ENCODE data around the gene MICB.
"Not testable (repeated sequence)": the region's sequence is repeated elsewhere in the genome, so short reads cannot be mapped to it uniquely, and the experiment has no call there.

MICB gene

DNA sequence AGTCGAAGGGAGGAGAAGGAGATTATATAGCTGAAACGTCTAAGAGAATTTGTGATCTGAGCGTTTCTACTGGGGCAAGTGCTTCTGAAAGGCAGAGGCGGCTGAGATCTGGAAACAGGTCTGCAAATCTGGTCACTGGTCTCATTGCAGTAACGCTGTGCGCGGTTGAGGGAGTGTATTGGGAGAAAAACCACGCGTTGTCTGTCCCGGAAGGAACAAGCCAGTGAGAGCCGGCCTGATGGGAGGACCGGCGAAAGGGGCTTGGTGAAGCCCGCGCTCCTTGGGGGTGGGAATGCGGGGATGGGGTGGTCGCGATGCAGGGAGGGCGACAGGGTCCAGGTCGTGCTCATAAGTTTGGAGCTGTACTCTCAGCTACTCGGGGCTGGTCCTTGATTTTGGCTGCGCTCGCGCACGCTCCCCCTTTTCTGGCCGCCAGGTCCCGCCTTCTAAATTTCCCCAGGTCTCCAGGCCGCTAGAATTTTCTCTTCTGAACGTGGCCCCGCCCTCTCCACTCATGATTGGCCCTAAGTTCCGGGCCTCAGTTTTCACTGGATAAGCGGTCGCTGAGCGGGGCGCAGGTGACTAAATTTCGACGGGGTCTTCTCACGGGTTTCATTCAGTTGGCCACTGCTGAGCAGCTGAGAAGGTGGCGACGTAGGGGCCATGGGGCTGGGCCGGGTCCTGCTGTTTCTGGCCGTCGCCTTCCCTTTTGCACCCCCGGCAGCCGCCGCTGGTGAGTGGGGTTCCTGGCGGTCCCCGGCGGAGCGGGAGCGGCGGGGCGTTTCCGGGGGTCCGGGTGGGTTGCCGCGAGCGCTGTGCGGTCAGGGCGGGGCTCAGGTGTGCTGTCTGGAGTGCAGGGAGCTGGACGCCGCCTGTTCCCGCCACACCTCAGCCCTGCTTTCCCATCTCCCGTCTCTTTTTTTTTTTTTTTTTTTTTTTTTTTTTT is at the start of gene MICB:
TSS of gene MICB (plus strand) at position 615 of the 946 bp plus-strand sequence. CDS start at position 664, 49 bp downstream.
- peak; percentile 86 for DNase-seq

- DNase-seq = no peak
Observed at GRCh38 chr6:31450751-31451150, 47.2 kb upstream of the MICB start.

- DNase-seq = no peak
Observed at GRCh38 chr6:31452859-31453258, 45.1 kb upstream of the MICB start.

GRCh38 chr6:31453259-31453658 is 44.7 kb upstream of the MICB start:
- no peak for DNase-seq

DNA sequence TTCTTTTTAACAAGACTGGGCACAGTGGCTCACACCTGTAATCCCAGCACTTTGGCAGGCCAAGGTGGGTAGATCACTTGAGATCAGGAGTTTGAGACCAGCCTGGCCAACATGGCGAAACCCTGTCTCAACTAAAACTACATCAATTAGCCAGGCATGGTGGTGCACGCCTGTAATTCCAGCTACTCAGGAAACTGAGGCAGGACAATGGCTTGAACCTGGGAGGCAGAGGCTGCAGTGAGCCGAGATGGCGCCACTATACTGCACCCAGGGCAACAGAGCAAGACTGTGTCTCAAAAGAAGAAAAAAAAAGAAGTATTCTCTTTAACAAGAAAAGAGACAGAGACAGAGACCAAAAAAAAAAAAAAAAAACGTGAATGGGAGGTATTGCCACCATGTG is 38.1 kb upstream of the MICB start:
- not testable (repeated sequence) for DNase-seq

GRCh38 chr6:31460361-31461025 is 37.5 kb upstream of the MICB start:
- no peak for DNase-seq

DNA sequence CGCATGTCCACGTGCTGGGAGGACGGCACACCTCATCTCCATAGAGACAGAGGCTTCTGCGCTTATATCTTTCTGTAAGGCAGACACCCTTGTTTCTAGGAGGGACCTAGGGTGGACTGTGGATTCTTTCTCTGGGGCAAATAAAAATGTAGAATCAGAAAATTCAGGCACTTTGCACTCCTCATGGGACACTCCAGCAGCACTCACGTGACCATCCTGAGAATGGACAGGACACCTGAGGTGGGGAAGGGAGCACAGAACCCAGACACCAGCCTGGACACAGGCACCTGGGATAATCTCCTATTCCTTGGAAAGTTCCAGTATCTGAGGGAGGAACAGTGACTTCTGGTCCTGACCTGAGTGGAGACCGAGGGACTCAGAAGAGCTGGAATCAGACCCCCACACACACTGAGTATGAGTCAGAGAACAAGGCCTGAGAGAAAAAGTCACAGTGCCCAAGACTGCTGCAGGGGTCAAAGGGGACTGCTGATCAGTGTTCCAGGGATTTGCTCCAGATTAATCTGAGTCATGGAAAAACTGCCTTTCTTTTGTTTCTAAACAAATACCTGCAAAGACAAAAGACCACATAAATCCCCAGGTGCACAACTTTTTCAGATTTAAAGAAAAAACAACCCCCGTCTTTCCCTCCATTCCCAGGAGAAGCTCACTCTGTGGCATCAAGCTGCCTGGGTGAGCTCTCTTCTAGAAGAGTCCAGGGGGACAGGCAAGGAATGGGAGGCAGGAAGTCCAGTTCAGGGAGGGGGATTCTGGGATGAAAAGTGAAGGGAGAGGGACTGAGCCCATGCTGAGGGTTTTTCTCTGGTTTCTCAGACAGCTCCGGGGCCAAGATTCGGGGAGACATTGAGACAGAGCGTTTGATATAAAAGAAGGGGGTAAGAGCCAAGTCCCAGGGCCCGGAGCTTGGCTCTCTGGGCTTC is 35.6 kb upstream of the MICB start:
- no peak for DNase-seq

GRCh38 chr6:31462964-31463870 is 34.7 kb upstream of the MICB start:
- peak; percentile 93 for DNase-seq

DNA sequence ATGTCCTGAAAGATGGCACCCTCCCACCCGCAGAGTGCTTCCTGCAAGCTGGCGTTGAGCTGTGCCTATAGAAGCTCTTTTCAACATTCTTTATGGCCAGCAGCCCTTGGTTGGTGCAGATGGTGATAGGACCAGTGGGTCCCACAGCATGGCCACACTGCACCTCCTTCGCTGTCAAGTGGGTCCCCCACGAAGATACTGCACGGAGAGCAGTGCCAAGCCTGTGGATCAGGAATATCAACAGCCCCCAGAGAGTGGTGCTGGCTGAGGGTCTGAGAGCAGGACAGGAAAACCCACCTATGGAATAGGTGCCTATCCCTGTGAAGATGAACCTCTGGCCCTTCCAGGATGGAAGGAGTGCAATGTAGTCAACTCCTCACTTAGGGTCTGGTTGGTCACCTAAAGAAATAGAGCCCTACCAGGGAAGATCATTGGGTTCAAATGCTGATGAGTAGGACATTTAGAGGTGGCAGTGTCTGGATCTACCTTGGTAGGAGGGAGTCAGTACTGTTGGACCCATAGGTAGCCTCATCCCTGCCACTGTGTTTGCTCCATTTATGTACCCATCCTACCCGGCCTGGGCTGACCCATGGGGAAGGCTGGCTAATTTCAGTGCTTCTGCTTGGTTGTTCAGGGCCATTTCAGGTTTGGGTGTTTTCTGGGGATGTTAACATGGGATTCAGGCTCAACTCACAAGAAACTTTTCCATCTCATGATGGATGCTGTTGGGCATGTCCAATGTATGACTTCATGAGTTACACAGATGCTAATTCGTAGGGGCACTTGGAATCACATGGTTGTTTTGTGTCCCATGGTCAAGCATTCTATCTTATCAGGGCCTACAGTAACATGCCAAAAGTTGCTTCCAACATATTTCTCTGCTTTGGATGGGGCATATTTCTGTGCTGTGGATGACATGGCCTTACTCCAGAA is 33.4 kb upstream of the MICB start:
- DNase-seq = no peak

- DNase-seq = no peak
Observed at GRCh38 chr6:31465185-31465536, 32.8 kb upstream of the MICB start.

DNA sequence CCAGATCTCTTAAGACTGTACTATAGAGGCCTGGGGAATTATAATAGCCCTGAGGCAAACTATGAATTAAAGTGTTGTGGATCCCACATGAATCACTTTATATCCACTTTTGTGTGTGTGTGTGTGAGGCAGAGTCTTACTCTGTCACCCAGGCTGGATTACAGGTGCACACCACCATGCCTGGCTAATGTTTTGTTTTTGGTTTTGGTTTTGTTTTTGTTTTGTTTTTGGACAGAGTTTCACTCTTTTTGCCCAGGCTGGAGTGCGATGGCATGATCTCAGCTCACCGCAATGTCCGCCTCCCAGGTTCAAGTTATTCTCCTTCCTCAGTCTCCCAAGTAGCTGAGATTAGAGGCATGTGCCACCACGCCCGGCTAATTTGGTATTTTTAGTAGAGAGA is 32.2 kb upstream of the MICB start:
- DNase-seq = no peak

- no peak for DNase-seq
Observed at GRCh38 chr6:31466466-31466865, 31.5 kb upstream of the MICB start.

DNA sequence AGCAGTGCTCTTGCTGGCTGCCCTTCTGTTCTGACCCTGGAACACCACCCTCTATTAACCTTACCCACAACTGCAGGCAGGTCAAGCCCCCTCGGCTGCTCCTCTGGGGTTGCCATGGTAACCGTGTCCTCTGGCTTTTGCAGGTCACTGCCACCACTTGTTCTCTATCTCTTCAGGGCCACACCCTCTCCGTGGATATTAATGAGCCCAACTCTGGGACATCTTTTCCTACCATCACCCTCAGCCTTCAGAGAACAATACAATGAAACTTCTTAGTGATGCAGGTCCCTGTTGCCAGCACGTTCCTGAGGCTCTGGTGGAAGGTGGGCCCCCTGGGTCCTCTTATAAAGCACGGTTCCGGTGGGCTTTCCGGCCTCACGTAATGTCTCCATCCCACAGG is 30.8 kb upstream of the MICB start:
- DNase-seq = no peak

GRCh38 chr6:31468311-31468710 is 29.6 kb upstream of the MICB start:
- DNase-seq = no peak

DNA sequence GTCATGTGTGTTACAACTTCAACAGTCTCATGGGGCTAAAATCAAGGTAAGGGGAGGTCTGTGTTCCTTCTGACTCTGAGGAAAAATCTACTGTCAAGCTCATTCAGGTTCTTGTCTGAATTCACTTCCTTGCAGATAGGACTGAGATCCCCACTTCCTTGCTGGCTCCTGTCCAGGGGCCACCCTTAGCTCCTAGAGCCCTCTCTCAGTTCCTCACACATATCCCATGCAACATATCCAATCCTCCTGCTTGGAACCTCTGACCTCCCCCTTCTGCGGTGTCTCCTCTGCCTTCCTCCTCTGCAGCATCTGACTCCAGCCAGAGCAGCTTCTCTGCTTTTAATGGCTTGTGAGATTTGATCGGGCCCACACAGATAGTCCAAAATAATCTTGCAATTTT is 27.1 kb upstream of the MICB start:
- no peak for DNase-seq

GRCh38 chr6:31471711-31472110 is 26.2 kb upstream of the MICB start:
- no peak for DNase-seq

DNA sequence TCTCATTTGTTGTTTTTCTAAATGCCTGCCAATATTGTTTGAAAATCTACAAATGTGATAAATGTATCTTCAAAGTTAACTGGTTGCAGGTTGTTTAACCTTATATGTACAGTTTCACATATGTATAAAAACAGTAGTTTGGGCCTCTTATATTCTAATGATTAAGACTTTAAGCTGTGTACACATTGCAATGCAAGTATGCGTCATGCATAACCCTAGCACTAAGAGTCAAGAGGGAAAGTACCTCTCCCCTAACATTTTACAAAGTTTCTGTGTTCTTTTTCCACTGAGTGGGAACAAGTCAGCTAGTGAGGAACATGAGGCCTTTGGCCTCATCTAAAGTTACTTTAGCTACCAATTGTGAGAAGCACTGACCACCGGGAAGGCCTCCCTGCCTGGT is 25.7 kb upstream of the MICB start:
- DNase-seq = no peak

DNA sequence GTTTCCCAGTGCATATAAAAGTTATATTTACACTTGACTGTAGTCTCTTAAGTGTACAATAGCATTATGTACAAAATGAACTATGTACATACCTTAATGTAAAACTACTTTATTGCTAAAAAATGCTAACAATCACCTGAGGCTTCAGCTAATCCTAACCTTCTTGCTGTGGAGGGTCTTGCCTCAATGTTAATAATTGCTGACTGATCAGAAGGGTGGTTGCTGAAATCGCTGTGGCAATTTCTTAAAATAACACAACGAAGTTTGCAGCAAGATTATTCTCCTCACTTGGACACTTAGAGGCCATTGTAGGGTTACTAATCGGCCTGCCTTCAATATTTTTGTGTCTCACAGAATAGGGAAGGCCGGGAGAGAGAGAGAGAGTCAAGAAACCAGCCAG is 24.7 kb upstream of the MICB start:
- no peak for DNase-seq

DNA sequence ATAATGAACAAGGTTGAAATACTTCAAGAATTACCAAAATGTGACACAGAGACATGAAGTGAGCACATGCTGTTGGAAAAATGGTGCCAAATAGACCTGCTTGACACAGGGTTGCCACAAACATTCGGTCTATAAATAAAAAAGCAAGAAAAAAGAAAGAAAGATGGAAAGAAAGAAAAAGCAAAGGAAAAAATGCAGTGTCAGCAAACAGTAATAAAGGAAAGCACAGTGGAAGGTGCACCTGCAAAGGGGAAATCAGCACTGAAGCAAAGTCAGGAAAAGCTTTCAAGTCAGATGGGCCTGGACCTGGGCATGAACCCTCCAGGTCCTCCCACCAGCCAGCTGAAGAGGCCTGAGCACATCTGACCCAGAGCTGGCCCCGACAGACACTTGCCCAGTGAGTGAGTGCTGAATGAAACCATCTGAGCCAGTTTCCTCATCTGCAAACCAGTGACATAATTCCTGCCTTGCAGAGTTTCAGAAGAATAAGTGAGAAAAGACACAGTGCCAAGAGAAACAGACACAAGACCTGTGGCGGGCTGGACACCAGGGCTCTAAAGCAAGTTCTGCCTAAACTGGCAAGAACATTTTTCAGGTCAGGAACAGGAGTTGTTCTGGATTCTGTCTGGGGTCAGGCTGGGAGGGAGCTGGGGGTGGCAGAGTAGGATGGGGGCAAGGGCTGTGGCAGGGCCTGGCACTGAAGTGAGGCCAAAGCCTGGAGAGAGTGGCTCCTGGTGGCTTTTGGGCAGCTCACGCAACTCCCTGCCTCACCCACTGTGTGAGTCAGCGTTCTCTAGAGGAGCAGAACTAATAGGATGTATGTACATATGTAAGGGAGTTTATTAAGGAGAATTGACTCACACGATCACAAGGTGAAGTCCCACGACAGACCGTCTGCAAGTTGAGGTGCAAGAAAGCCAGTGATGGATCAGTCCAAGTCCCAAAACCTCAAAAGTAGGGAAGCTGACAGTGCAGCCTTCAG is 23.9 kb upstream of the MICB start:
- DNase-seq = no peak

- peak; percentile 69 for DNase-seq
Observed at GRCh38 chr6:31474871-31475286, 23.1 kb upstream of the MICB start.

Measured in activated CD8-positive, alpha-beta memory T cell treated with anti-CD3 and anti-CD28 coated beads, Interleukin-2, amount 50 U/mL, for 48 hours (primary cell).